GM19043 (cell line): ENCODE data around the gene ANGPT4.
"Not testable (repeated sequence)": the region's sequence is repeated elsewhere in the genome, so short reads cannot be mapped to it uniquely, and the experiment has no call there.

ENCODE experiments used
- ATAC-seq: cut with Tn5 transposase; IDR thresholded peaks from one replicate; pipeline ENCODE4 v1.9.1; 2021; ENCODE audit warnings: low read depth; ENCODE audit not compliant: unreplicated experiment

The ANGPT4 gene

DNA sequence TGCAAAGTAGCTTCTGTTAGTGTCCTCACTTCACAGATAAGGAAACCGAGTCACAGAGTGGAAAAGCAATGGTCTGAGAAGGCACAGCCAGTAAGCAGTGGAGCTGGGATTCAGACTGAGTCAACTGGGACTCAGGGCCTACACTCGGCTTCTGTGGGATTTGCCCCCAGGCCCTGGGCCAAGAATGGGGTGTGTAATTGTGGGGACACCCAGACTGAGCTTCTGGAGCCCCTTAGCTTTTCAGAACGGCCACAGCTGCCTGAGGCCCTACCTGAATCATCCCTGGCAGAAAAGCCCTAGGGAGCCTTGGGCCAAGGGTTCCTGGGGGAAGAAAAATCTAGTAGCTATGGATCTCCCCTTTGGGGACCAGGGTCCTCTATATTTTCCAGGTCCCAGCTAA lies 6.5 kb downstream of the ANGPT4 start:
- no peak for ATAC-seq

DNA sequence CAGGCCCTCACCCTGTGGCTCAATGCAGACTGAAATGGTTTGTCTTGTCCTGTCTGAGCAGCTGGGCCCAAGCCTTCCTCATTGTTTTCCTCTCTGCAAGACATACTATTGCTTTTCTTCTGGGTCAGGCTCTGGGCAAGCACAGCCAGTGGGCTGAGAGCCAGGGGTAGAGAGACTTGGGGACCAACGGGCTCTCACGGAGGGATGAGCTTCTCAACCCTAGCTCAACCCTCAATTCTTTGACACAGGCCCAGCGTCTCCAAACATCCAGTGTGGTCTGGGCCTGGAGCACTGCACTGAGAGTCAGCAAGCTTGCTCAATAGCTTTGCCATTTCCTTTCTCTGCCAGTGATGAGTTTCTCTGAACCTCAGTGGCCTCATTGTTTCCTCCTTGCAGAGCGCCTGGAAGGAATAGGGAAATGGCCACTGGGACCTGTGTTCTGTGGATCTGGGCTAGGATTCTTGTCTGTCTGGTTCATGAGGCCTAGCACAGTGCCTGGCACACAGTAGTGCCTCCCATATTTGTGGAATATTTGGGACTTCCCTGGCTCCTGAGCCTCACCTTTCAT lies 9.3 kb downstream of the ANGPT4 start:
- no peak for ATAC-seq

DNA sequence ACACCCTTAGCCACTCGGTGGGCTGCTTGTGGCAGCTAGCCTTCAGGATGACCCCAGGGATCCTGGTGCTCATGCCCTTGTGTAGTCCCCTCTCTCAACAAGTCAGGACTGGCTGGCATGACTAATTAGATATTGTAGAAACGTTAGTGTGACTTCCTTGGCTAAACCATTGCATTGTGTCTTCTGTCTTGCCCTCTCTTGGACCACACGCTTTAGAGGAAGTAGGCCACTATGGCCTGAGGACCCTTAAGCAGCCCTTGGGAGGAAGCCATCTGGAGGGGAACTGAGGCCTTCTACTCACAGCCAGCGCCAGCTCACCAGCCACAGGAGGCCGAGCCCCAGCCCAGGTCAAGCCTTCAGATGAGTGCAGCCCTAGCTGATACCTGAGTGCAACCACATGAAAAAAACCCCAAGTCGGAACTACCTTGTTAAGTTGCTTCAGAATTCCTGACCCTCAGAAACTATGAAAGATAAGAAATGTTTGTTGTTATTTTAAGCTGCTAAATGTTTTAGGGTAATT lies 10.1 kb downstream of the ANGPT4 start:
- ATAC-seq, result no peak

DNA sequence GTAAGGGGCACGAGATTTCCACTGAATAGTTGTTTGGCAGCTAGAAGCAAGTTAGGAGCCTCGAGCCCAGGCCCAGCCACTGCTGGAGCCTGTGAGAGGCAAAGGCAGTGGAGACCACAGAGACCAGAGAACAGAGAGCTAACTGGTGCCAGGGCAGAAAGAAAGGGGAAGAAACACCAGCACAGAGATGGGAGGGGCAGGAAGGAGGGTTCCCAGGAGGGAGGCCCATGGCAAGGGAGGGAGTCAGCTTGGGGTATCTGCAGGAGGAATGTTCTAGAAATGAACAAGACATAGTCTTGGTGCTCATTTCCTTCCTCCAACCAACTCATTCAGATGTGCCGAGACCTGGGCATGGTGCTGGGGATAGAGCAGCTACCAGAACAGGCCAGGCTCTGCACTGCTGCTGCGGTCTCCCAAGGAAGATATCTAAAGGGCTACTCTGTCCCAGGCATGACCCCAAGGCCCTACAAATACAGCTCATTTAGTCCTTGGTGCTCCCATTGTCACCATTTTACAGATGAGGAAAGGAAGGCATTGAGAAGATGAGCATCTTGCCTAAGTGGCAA lies 10.7 kb downstream of the ANGPT4 start:
- no peak for ATAC-seq

DNA sequence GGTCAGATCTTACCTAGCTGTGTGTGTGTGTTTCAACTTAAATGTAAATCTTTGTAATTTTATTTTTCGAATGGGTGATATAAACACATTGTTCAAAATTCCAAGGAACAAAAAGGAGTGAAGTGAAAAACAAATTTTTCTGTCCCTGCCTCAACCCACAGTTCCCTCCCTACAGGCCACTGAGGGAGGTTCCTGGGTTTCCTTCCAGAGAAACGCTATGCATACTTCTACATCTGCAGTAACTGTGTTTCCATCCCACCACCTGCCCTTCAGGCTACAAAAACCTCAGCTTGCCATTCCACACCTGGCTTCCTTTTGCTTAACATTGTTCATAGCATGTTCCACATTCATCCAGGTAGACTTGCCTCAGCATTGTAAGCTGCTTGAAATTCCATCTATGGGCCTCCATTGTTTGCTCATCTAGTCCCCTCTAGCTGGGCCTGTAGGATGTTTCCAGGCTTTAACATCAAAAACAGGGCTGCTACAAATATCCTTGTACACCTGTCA lies 12.0 kb downstream of the ANGPT4 start:
- no peak for ATAC-seq

DNA sequence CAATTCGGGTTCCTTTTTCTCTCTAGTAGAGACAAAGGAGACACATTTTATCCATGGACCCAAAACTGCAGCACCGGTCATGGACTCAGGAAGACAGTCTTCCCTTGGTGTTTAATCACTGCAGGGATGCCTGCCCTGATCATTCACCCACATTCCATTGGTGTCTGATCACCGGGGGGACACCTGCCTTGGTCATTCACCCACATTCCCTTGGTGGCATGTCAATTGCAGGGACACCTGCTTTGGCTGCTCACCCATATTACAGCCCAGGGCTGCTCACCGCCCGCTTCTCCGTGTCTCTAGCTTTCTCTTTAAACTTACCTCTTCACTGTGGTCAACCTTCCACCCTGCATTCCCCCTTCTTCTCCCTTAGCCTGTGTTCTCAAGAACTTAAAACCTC lies 18.7 kb downstream of the ANGPT4 start:
- not testable (repeated sequence) for ATAC-seq

DNA sequence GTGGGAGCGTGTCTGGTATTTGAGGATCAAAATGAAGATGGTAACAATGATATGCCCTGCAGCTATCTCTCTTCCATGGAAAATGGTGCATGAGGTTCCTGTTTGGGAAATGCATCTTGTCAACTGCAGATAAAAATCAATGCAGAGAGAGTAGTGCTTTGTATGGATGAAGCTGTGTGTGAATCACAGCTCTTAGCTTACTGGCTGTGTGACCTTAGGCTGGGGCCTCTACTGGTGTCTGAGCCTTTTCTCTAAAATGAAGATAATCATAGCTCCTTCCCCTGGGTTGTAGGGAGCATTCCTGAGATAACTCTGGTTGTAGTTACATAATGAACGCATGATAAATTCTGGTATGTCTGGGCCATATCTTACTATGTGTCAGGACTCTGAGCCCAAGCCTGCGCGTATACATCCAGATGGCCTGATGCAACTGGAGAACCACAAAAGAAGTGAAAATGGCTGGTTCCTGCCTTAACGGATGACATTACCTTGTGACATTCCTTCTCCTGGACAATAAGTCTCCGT lies 19.6 kb downstream of the ANGPT4 start:
- ATAC-seq, result no peak

DNA sequence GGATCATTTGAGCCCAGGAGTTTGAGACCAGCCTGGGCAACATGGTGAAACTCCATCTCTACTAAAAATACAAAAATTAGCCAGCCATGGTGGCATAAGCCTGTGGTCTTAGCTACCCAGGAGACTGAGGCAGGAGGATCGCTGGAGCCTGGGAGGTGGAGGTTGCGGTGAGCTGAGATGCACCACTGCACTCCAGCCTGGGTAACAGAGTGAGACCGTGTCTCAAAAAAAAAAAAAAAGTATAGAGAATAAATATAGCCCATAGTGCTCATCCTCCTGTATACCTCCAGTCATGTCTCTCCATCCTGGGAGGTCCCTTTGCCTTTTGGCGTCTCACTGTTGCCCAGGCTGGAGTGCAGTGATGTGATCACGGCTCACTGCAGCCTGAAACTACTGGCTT lies 23.8 kb downstream of the ANGPT4 start:
- not testable (repeated sequence) for ATAC-seq

DNA sequence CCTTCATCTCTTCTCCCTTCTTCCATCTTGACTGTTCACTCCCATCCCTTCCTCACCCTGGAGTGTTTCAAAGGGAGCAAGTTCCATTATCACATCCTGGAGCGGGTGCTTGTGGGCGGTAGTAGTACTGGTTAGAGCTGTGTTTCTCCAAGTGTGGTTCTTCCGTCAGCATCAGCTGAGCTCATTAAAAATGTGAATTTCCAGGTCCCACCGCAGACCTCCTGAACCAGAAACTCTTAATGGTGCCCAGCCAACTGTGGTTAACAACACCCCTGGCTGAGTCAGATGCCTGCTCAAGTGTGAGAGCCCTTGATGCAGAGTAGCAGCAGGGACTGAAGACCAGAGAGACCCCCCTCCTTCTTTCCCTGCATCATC lies 24.4 kb downstream of the ANGPT4 start:
- ATAC-seq, result no peak

DNA sequence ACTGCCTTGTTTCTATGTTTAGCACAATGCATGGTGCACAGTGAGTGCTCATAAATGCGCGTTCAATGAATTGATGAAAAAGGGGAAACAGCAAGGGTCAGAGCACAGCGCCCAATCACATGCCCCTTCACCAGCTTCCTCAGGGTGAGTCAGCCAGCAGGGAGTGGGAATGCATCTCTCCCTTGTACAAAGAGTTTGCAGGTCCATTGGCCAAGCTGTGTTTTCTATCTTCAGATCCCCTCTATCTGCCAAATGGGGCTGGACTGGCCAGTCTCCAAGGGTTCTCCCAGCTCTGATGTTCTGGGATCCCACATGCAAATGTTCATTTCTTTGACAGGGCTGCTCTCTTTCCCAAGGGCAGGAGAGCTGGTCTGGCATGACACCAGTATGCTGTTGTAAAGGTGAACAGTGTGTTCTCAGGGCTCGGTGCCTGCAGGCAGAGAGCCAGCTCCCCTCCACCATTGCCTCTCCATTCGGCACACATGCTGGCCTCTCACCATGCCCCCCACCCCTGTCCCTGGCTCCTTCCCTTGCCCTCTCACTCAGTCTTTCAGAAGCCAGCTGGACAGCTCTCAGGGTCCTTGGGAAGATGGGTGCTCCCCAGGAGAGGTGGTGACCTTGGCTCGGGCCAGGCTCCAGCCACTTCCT lies 25.0 kb downstream of the ANGPT4 start:
- no peak for ATAC-seq

DNA sequence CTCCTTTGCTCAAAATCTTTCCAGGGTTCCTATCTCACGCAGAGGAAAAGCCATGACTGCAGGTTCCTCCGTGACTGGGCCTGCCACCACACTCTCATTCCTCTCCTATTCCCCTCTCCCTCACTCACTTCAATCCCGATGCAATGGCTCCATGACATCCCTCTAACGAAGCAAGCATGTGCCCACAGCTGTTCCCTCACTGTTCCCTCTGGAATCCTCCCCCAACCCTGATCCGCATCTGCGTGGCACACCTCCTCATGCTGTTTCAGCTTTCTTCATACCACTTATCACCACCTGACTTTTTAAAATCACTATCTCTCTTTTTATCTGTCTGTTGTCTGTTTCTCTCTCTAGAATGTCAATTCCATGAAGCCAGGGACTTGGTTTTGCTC lies 25.5 kb downstream of the ANGPT4 start:
- ATAC-seq, result no peak

DNA sequence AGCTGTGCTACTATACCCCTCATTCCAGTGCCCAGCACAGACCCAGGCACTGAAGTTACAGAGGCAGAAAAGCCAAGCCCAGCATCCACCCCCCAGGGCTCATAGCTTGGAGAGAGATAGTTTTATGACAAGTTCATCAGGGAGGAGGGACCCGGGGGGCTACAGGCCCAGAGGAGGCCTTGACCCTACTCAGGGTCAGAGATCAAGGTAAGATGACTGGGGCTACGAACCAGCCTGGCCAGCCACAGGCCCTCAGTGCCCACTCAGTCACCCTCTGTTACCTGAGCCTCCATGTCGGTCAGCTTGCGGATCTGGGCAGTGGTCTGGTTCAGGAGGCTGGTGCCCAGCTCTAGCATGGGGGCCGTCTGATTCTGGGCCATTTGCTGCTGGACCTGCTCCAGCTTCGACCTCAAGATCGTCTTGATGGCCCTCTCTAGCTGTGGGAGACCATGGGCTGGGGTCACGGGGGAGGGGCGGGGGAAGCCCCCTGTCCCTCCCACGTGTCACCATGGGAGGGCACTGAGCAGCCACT lies 26.1 kb downstream of the ANGPT4 start:
- ATAC-seq, result no peak

DNA sequence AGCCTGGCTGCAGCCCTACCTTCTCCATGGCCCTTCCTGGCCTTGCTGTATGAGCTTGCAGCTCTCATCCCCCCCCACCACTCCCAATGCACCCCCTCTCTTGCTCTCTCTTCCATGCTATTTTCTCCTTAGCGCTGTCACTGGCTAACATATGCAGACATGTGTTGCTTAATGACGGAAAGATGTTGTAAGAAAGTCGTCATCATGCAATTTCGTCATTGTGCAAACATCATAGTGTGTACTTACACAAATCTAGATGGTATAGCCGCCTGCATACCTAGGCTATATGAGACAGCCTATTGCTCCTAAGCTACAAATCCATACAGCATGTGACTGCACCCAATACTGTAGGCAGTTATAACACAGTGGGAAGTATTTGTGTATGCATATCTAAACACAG lies 27.0 kb downstream of the ANGPT4 start:
- no peak for ATAC-seq

DNA sequence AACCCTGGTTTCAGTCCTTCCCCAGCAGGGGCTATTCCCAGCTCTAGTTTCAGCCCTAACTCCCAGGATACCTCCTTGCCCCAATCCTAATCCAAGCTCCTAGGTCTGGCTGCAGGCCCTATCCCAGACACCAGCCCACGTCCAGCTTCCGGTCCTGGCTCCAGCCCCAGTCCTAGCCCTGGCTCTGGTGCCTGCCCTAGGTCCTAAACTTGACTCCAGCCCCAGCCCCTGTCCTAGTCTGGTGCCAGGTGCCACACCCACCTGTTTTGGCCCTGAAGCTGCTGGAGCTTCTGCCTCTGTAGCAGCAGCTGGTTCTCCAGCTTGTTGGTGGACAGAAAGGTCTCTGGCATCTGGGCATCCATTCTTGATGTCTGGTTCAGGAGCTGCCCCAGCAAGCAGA lies 28.1 kb downstream of the ANGPT4 start:
- no peak for ATAC-seq

DNA sequence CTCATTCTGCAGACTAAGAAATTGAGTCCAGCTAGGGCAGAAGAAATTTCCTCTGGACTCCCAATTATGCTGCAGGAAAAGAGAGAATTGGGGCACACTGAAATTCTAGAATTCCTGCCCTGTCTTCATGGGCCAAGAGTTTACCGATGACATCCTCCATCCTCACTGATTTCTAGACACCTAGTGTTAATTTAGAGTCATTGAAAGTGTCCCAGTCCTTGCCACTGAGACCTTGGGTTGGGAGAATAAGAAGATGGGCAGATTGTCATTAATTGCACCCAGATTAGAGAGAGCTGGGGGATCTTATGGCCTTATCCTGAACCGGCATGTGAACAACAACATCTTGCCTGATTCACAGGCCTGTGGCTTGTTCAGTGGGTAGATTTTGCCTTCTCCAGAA lies 29.0 kb downstream of the ANGPT4 start:
- ATAC-seq, result no peak

DNA sequence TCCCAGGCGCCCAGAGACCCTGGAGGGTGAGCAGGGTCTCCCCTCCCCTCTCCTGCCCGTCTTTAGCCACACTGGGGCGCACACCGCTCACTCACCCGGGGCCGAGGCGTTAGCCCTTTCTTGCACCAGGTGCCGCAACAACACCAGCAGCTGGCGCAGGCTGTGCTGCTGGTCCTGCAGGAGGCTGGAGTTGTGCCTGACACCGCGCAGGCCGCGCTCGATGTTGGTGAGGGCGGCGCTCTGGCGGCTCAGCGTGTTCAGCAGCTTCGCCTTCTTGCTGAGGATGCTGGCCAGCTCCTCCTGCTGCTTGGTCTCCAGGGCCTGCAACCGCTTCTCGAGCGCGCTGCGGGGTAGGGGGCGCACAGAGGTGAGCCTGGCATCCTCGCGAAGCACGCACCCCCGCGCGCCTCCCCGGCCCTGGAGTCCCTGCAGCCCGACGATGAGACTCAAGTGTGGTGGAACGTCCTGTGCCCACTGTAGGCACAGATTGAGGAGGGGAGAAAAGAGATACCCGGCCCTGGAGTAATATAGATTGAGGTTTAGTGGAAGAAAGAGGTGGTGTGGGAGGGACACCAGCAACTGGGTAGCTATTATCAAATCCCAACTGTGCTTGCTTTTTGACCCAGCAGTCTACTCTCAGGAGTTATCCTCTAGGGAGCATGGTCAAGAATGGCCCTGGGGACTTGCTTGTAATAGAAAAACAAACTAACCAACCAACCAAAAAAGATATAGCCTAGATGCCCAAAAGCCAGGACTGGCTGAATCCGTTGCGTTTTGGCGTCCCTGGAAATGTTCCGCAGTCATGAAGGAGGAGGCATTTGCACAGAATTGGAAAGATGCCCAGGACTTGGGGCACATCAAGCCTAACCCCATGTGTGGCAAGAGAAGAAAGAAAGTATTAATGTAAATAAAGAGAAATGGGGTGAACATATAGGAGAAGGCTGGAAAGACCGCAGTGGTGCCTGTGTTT lies 30.9 kb downstream of the ANGPT4 start:
- no peak for ATAC-seq

DNA sequence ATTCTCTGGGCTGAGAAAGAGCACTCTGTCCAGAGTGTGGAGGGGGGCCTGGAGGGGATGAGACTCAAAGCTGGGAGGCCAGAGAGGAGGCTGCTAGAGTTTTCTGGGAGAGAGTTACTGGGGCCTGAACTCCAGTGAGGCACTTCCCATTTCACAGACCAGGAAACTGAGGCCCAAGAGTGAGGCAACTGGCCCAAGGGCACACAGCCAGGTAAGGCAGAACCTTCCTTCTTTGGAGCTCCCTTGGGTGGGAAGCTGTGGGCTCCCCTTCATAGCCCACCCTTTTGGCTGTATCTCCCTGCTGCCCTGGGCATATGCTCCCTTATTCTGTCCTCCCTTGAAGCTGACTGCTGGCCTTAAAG lies 34.4 kb downstream of the ANGPT4 start:
- ATAC-seq, result no peak

DNA sequence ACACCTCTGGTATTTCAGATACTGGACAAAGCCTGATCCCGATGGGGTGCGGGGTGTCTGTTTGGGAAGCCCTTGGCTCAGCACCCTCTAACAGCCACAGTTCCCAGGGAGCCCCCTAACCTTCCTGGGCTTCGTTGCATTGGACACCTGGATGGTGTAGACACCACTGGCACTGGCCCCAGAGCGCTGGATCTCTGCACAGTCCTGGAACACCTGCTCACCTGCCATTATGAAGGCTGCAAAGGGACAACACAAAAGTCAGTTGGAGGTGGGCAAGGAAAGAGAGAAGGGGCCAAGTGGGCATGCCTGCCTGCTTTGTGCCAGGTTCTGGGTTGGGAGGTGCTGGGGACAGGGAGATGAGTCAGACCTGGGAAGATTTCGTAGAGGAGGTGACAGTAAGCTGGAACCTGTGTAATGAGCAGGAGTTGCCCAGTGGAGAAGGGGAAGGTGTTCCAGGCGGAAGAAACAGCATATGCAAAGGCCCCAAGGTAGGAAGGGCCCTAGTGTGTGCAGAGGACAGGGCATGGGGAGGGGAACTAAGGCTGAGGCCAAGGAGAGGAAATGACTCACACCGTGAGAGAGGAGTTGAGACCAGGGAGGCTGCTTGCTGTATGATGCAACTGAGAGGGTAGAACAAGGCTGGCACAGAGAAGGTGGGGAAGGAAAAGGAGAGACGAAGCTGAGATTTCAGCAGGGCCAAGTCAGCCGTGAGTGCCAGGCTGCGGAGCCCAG lies 34.9 kb downstream of the ANGPT4 start:
- no peak for ATAC-seq

DNA sequence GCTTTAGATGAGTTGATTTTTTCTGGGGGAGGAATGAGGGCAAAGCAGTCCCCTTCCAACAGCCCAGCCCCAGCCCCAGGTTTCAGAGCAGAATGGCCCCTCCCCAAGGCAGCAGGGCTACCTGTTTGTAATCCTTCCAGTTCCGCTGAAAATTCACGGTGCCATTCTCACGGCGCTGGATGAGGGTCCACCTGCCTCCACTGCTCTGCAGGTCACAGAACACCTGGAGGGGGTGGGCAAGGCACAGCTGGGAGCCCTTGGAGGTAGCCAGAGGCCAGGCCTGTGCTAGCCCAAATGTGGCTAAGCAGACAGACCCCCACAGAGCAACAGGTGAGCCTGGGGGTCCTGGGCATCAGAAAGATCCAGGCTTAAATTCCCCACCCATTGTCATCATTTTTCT lies 36.5 kb downstream of the ANGPT4 start:
- ATAC-seq, result no peak
